ENCODE data around the gene STAT5B.

STAT5B gene

DNA sequence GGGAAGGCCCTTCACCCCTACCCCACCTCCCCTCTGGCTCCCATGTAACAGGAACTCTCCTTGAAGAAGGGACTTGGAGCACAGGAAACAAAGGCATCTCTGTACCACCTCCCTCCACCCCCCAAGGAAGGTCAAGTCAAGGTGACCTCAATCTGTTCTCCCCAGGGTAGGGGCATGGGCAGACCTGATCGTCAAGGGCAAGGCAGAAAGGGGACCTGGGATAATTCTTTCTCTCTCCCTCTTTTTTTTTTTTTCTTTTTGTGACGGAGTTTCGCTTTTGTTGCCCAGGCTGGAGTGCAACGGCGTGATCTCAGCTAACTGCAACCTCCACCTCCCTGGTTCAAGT, 7.8 kb upstream of the STAT5B start:
- no peak for FAIRE-seq

GRCh38 chr17:42283241-42284023, 7.2 kb upstream of the STAT5B start:
- no peak for FAIRE-seq

DNA sequence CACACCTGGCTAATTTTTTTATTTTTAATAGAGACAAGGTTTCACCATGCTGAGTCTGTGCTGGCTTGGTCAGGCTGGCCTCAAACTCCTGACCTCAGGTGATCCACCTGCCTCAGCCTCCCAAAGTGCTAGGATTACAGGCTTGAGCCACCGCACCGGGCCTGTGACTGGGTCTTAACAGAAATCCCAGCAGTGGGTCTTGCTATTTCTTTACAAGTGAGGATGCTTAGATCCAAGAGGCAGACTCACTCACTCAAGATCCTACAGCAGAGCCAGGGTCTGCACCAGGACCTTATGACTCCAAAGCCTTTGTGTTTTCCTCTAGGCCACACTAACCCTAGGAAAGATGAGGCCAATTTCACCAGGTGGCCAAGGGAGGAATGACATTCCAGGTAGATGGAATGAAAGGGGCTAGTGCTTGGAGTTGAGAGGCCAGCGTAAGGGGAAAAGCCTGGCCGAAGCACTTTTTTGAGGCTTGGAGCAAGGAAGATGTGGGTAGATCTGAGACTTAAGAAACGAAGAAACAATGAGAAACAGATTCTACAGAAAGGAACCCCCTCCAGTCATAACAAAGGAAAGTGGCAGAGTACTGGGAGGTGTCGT, 6.4 kb upstream of the STAT5B start:
- FAIRE-seq: no peak

DNA sequence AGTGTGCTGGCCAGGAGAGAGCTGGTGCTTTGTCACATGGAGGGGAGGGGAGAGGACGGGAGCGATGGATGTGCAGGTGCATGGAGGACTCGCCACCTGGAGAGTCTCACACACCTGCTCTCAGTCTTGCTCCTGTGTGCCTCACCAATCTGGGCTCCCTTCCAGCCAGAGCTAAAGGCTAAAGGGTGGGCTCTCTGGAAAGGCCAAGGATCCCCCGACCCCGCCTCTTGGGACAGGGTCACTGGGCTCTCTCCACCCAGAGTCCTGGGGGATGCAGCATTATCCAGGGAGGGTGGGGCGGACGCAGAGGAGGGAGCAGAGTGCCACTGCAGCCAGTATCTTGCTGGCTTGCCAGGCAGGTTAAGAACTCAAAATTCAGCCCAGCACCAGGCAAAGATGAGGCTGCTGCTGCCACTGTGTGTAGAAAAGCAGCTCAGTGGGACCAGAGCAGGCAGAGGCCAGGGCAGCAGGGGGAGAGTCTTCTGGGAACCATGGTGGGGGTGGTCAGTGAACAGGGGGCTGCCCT, 5.4 kb upstream of the STAT5B start:
- no peak for FAIRE-seq

GRCh38 chr17:42279776-42280630, 3.8 kb upstream of the STAT5B start:
- no peak for FAIRE-seq

DNA sequence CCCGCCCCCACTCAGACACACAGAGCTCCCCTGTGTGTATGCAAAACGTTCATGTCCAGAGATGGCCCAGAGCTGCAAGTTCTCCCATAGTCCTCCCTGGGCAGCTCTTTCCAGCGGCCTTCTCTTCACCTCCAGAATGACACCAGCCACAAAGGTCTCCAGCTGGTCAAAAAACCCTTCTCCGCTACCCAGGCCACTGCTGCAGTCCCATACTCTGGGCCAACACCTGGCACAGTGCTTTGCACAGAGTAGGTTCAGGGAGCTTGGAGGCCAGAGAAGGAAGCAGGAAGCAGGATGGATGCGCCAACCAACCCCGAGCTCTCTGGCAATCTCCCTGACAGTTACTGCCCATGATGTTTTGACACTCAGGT, 1.1 kb upstream of the STAT5B start:
- FAIRE-seq: no peak

DNA sequence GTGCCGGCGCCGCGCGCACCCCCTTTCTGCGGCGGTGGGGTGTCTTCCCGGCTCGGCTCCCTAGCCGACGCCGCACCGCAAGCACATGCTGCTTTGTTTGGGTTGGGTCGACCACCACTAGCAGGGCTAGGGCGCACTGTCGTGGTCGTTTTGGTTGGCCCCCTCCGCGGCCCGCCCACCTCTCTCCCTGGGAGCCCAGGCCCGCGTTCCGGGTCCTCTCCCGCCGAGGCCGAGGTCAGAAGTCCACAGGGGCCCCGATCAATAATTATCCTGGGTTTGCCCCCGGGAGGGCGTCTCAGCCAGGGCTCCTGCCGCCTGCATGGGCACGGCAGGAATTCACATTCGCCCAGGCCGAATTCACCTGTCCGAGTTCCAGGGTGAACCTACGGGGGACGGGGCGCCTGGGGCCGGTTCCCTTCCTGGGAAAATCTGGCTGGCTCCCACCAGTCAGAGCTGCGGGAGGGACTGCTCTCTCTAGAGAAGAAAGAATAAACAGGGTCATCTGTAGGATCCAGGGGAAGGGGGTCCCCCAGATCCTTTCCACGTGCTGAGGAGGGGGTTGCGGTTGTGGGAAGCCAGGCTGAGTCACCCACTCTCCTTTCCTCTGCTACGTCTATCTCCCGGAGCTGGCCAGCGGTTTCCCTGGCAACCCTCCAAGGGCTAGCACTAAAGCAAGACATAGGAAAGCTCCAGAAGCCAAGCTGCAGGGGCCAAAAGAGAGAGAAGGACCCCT, 584 bp upstream of the STAT5B start:
- no peak for FAIRE-seq

DNA sequence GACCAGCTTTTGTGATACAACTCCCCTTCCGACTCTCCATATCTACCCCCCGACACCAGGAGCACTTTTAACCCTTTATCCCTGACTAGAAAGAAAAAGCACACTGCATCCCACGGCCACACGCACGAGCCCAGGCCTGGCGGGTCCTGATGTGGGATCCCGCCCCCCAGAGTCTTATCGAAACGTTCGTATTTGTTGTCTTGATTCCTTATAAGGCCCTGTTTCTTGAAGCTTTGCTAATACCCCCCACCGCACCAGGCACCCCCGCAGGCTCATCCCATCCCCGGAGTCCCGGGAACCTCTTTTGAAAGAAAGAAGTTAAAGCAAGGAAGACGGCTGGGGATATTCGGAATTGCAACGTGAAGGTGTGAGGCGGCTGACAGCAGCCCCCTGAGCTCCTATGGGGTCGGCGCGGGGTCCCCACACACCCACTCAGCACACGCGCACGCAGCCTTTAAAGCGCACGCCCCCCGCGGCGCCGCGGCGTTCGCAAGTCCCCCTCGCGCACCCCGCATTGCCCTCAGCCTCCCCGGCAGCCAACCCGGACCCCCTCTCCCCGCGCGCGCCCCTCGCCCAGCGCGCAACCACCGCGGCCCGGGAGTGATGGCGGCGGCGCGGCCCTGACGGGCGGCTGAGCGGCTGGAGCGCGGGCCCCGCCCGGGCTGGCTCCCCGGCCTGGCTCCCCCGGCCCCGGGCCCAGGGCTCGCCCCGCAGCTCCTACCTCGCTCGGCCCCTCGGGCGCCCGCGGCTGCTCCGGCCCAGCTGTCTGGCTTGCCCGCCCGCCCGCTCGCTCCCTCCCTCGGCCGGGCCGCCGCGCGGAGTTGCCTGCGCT, 448 bp downstream of the STAT5B start:
- FAIRE-seq: no peak

GRCh38 chr17:42274812-42275526, 1.2 kb downstream of the STAT5B start:
- no peak for FAIRE-seq

DNA sequence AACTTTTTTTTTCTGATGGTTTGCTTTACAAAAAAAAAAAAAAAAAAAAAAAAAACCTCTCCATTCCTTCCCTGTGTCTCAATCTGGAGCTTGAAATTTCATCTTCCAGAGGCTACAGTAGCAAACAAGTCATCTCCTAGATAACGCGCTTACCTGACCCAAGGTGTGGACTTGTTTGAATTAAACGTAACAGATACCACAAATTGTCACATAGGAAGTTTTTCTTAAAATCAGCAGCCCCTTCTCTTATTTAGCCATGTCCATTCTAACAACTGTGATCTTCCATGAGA, 2.0 kb downstream of the STAT5B start:
- no peak for FAIRE-seq

- FAIRE-seq: no peak
Observed at GRCh38 chr17:42273474-42274252, 2.5 kb downstream of the STAT5B start.

- no peak for FAIRE-seq
Observed at GRCh38 chr17:42272162-42272907, 3.9 kb downstream of the STAT5B start.

- no peak for FAIRE-seq
Observed at GRCh38 chr17:42271779-42272035, 4.5 kb downstream of the STAT5B start.

GRCh38 chr17:42271006-42271778, 5.0 kb downstream of the STAT5B start:
- FAIRE-seq: no peak

DNA sequence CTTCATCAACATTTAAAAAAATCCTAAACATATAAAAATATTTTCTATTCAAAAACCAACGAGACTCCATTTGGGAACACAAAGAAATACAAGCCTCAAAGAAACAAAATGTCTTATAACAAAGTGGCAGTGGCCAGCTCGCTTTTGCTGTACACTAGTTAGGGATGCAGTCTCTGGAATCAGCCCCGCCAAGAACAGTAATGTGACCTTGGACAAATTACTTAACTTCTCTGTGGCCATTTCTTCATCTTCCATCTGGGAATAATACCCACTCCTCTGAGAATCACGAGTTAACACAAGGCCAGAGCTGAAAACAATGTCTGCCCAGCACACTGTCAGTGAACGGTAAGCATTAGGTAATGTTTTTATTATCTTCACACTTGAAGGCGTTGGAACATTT, 5.6 kb downstream of the STAT5B start:
- FAIRE-seq: no peak

DNA sequence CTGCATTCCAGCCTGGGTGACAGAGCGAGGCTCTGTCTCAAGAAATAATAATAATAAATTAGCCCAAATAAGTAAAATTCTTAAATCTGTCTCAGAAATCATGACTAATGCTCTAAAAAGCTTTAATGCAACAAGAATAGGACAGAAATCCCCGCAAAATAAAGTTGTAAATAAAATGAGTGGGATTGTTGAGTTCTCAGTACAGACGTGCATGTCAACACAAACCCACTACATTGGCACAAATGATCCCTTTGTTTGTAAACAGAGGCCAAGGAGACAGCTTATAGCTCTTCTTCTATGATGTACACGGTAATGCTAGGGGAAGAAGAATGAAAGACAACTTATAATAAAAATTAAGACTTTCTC, 6.0 kb downstream of the STAT5B start:
- FAIRE-seq: no peak

GRCh38 chr17:42268236-42268635, 8.0 kb downstream of the STAT5B start:
- FAIRE-seq: no peak

- no peak for FAIRE-seq
Observed at GRCh38 chr17:42266918-42267766, 9.0 kb downstream of the STAT5B start.

DNA sequence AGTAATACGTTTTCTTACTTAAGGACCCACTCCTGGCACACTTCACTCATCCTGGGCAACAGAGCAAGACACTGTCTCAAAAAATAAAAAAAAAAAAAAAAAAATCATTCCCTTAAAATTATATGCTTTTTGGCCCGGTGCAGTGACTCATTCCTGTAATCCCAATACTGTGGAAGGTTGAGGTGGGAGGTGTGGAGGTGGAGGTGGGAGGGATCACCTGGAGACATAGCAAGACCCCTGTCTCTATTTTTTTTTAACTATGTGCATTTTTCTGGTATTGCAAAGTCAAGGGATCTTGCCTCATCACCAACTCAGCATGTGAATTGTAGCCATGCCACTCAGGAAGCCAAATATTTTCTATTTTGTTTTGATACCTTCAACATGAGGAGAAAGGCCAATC, 9.7 kb downstream of the STAT5B start:
- no peak for FAIRE-seq
